ENCODE results near the gene SLC4A5. TPM values are rescaled to one million over a fixed set of nuclear protein-coding genes. Genes with fewer than 3 reads are reported as not detected.
A peak's percentile ranks its signal among the peaks of the same experiment; 100 is the strongest.

SLC4A5 gene
- total RNA-seq, 5 donors from 2014 or later (not counting 1 experiment from before 2014, with no cell fraction given): 10.1 to 19.3 (median 14.6) TPM

- ATAC-seq (replicated peaks in 1 of 4) (no peak), DNase-seq (no peak)
- no peak overlapping the region for H3K27ac Mint-ChIP-seq
- Histone ChIP-seq H3K27me3 (replicated peaks in 1 of 2; ENCODE audit: control insufficient read depth in 2 of 2, extremely low read depth in 1 of 2, insufficient read depth in 2 of 2, low read length in 1 of 2) (no peaks in the 10 kb centered on the region), H3K4me1 (ENCODE audit: control insufficient read depth in 1 of 2, extremely low read depth in 1 of 2, insufficient read depth in 2 of 2, low read length in 2 of 2) (no peaks in the 10 kb centered on the region), H3K36me3 (ENCODE audit: control insufficient read depth in 2 of 2, extremely low read depth in 1 of 2, insufficient read depth in 1 of 2, low read length in 1 of 2) (peaks cover 0 to 3% of the 10 kb centered on the region in 2 donors), H3K27ac (ENCODE audit: low read length) (no peak overlapping the region), H3K9me3 (no peaks in the 10 kb centered on the region), H3K4me3 (ENCODE audit: control insufficient read depth in 1 of 2, extremely low read depth in 1 of 2, low read length in 1 of 2) (no peak overlapping the region)
- peaks cover 53% of the 10 kb centered on the region for H3K36me3 Mint-ChIP-seq
- no peaks in the 10 kb centered on the region for H3K27me3 Mint-ChIP-seq
- ChIA-PET POLR2A (no interaction called here), CTCF (no interaction called here)
- H3K4me3 Mint-ChIP-seq: no peak overlapping the region
- H3K4me1 Mint-ChIP-seq: no peaks in the 10 kb centered on the region
- peaks cover 0 to 3% (median 0%) of the 10 kb centered on the region in 3 donors for H3K9me3 Mint-ChIP-seq
- WGBS (ENCODE audit: insufficient coverage): no CpG with 5 or more reads among the region's 1 CpG
Measured at GRCh38 chr2:74301262-74301661, 42.0 kb downstream of the SLC4A5 start.

- H3K27ac Mint-ChIP-seq: no peak overlapping the region
- WGBS (ENCODE audit: insufficient coverage): 100% methylated on average over 1 of the region's 2 CpGs
- no peak overlapping the region for H3K4me3 Mint-ChIP-seq
- Histone ChIP-seq H3K27me3 (replicated peaks in 1 of 2; ENCODE audit: control insufficient read depth in 2 of 2, extremely low read depth in 1 of 2, insufficient read depth in 2 of 2, low read length in 1 of 2) (no peaks in the 10 kb centered on the region), H3K27ac (ENCODE audit: low read length) (no peak overlapping the region), H3K4me1 (ENCODE audit: control insufficient read depth in 1 of 2, extremely low read depth in 1 of 2, insufficient read depth in 2 of 2, low read length in 2 of 2) (no peaks in the 10 kb centered on the region), H3K36me3 (ENCODE audit: control insufficient read depth in 2 of 2, extremely low read depth in 1 of 2, insufficient read depth in 1 of 2, low read length in 1 of 2) (peaks cover 0 to 3% of the 10 kb centered on the region in 2 donors), H3K9me3 (no peaks in the 10 kb centered on the region), H3K4me3 (ENCODE audit: control insufficient read depth in 1 of 2, extremely low read depth in 1 of 2, low read length in 1 of 2) (no peak overlapping the region)
- CTCF ChIA-PET: no interaction called here
- DNase-seq (no peak), ATAC-seq (replicated peaks in 1 of 4) (no peak)
- H3K36me3 Mint-ChIP-seq: peaks cover 56% of the 10 kb centered on the region
- peaks cover 0 to 3% (median 0%) of the 10 kb centered on the region in 3 donors for H3K9me3 Mint-ChIP-seq
- H3K27me3 Mint-ChIP-seq: no peaks in the 10 kb centered on the region
- POLR2A ChIA-PET: no interaction called here
- no peaks in the 10 kb centered on the region for H3K4me1 Mint-ChIP-seq
Measured at GRCh38 chr2:74300506-74300905, 42.7 kb downstream of the SLC4A5 start.

GRCh38 chr2:74297950-74298349 is 45.3 kb downstream of the SLC4A5 start:
- no peak overlapping the region for H3K27ac Mint-ChIP-seq
- H3K9me3 ChIP-seq: no peaks in the 10 kb centered on the region
- no CpG with 5 or more reads among the region's 1 CpG for WGBS (ENCODE audit: insufficient coverage)
- ChIA-PET POLR2A (no interaction called here), CTCF (no interaction called here)
- H3K36me3 ChIP-seq (ENCODE audit: control insufficient read depth in 2 of 2, extremely low read depth in 1 of 2, insufficient read depth in 1 of 2, low read length in 1 of 2): peaks cover 1 to 3% of the 10 kb centered on the region in 2 donors
- no peak overlapping the region for H3K4me3 Mint-ChIP-seq
- DNase-seq (no peak), ATAC-seq (replicated peaks in 1 of 4) (no peak)
- H3K27ac ChIP-seq (ENCODE audit: low read length): no peak overlapping the region
- no peaks in the 10 kb centered on the region for H3K4me1 Mint-ChIP-seq
- H3K4me3 ChIP-seq (ENCODE audit: control insufficient read depth in 1 of 2, extremely low read depth in 1 of 2, low read length in 1 of 2): no peak overlapping the region
- H3K27me3 ChIP-seq (replicated peaks in 1 of 2; ENCODE audit: control insufficient read depth in 2 of 2, extremely low read depth in 1 of 2, insufficient read depth in 2 of 2, low read length in 1 of 2): no peaks in the 10 kb centered on the region
- no peaks in the 10 kb centered on the region for H3K4me1 ChIP-seq (ENCODE audit: control insufficient read depth in 1 of 2, extremely low read depth in 1 of 2, insufficient read depth in 2 of 2, low read length in 2 of 2)
- H3K9me3 Mint-ChIP-seq: peaks cover 0 to 3% (median 0%) of the 10 kb centered on the region in 3 donors
- no peaks in the 10 kb centered on the region for H3K27me3 Mint-ChIP-seq
- peaks cover 54% of the 10 kb centered on the region for H3K36me3 Mint-ChIP-seq

GRCh38 chr2:74297391-74297790 is 45.8 kb downstream of the SLC4A5 start:
- Mint-ChIP-seq H3K27me3 (no peaks in the 10 kb centered on the region), H3K4me1 (peaks cover 0 to 2% (median 0%) of the 10 kb centered on the region in 3 donors), H3K27ac (no peak overlapping the region), H3K36me3 (peaks cover 54% of the 10 kb centered on the region), H3K4me3 (no peak overlapping the region), H3K9me3 (peaks cover 0 to 3% (median 0%) of the 10 kb centered on the region in 3 donors)
- Histone ChIP-seq H3K4me1 (ENCODE audit: control insufficient read depth in 1 of 2, extremely low read depth in 1 of 2, insufficient read depth in 2 of 2, low read length in 2 of 2) (no peaks in the 10 kb centered on the region), H3K9me3 (no peaks in the 10 kb centered on the region), H3K36me3 (ENCODE audit: control insufficient read depth in 2 of 2, extremely low read depth in 1 of 2, insufficient read depth in 1 of 2, low read length in 1 of 2) (peaks cover 0 to 3% of the 10 kb centered on the region in 2 donors), H3K4me3 (ENCODE audit: control insufficient read depth in 1 of 2, extremely low read depth in 1 of 2, low read length in 1 of 2) (no peak overlapping the region), H3K27ac (ENCODE audit: low read length) (no peak overlapping the region), H3K27me3 (replicated peaks in 1 of 2; ENCODE audit: control insufficient read depth in 2 of 2, extremely low read depth in 1 of 2, insufficient read depth in 2 of 2, low read length in 1 of 2) (no peaks in the 10 kb centered on the region)
- DNase-seq (no peak), ATAC-seq (replicated peaks in 1 of 4) (no peak)
- ChIA-PET CTCF (no interaction called here), POLR2A (no interaction called here)

- no peak for ATAC-seq (replicated peaks in 1 of 4)
- ChIA-PET CTCF (no interaction called here), POLR2A (no interaction called here)
- WGBS (ENCODE audit: insufficient coverage): 100% methylated on average over 3 of the region's 6 CpGs
- Histone ChIP-seq H3K4me3 (ENCODE audit: control insufficient read depth in 1 of 2, extremely low read depth in 1 of 2, low read length in 1 of 2) (no peak overlapping the region), H3K27me3 (replicated peaks in 1 of 2; ENCODE audit: control insufficient read depth in 2 of 2, extremely low read depth in 1 of 2, insufficient read depth in 2 of 2, low read length in 1 of 2) (no peaks in the 10 kb centered on the region), H3K36me3 (ENCODE audit: control insufficient read depth in 2 of 2, extremely low read depth in 1 of 2, insufficient read depth in 1 of 2, low read length in 1 of 2) (peaks cover 0 to 3% of the 10 kb centered on the region in 2 donors), H3K9me3 (no peaks in the 10 kb centered on the region), H3K27ac (ENCODE audit: low read length) (no peak overlapping the region), H3K4me1 (ENCODE audit: control insufficient read depth in 1 of 2, extremely low read depth in 1 of 2, insufficient read depth in 2 of 2, low read length in 2 of 2) (peaks cover 0 to 23% of the 10 kb centered on the region in 2 experiments)
- no peak overlapping the region for H3K4me3 Mint-ChIP-seq
- peaks cover 26% of the 10 kb centered on the region for H3K36me3 Mint-ChIP-seq
- H3K4me1 Mint-ChIP-seq: peaks cover 21 to 28% (median 22%) of the 10 kb centered on the region in 3 donors
- no peaks in the 10 kb centered on the region for H3K27me3 Mint-ChIP-seq
- DNase-seq: no peak
- H3K27ac Mint-ChIP-seq: peak overlapping the region; percentile 20 to 96
- no peaks in the 10 kb centered on the region for H3K9me3 Mint-ChIP-seq
Measured at GRCh38 chr2:74293191-74293991, 49.8 kb downstream of the SLC4A5 start.

- Mint-ChIP-seq H3K27ac (peak overlapping the region; percentile 13 to 96), H3K9me3 (no peaks in the 10 kb centered on the region), H3K36me3 (peaks cover 21% of the 10 kb centered on the region), H3K27me3 (no peaks in the 10 kb centered on the region), H3K4me1 (peaks cover 21 to 28% (median 22%) of the 10 kb centered on the region in 3 donors), H3K4me3 (no peak overlapping the region)
- Histone ChIP-seq H3K27me3 (replicated peaks in 1 of 2; ENCODE audit: control insufficient read depth in 2 of 2, extremely low read depth in 1 of 2, insufficient read depth in 2 of 2, low read length in 1 of 2) (no peaks in the 10 kb centered on the region), H3K4me1 (ENCODE audit: control insufficient read depth in 1 of 2, extremely low read depth in 1 of 2, insufficient read depth in 2 of 2, low read length in 2 of 2) (peaks cover 0 to 23% of the 10 kb centered on the region in 2 experiments), H3K27ac (ENCODE audit: low read length) (no peak overlapping the region), H3K36me3 (ENCODE audit: control insufficient read depth in 2 of 2, extremely low read depth in 1 of 2, insufficient read depth in 1 of 2, low read length in 1 of 2) (peaks cover 0 to 3% of the 10 kb centered on the region in 2 donors), H3K4me3 (ENCODE audit: control insufficient read depth in 1 of 2, extremely low read depth in 1 of 2, low read length in 1 of 2) (no peak overlapping the region), H3K9me3 (no peaks in the 10 kb centered on the region)
- 91% methylated on average over 6 of the region's 6 CpGs for WGBS (ENCODE audit: insufficient coverage)
- ChIA-PET POLR2A (interaction anchor here in 1 of 2 donors (0.5 kb wide), 1 partner anchor 28 kb away, joined by 4 read pairs; no protein-coding TSS in a partner anchor), CTCF (no interaction called here)
- ATAC-seq (replicated peaks in 1 of 4): no peak
- no peak for DNase-seq
Measured at GRCh38 chr2:74292751-74293150, 50.5 kb downstream of the SLC4A5 start.

All from T-cell (primary cell).